ENCODE results near the gene CBARP.

Gene CBARP

GRCh38 chr19:1238369-1239303, 831 bp upstream of the CBARP start:
- DNase-seq = no peak

- no peak for DNase-seq
Observed at GRCh38 chr19:1237027-1237659, 662 bp downstream of the CBARP start.

GRCh38 chr19:1236576-1236975, 1.2 kb downstream of the CBARP start:
- no peak for DNase-seq

GRCh38 chr19:1235625-1236538, 1.9 kb downstream of the CBARP start:
- no peak for DNase-seq

- no peak for DNase-seq
Observed at GRCh38 chr19:1234955-1235380, 2.8 kb downstream of the CBARP start.

GRCh38 chr19:1234051-1234954, 3.5 kb downstream of the CBARP start:
- no peak for DNase-seq

- DNase-seq = no peak
Observed at GRCh38 chr19:1233115-1233667, 4.6 kb downstream of the CBARP start.

- no peak for DNase-seq
Observed at GRCh38 chr19:1232652-1233072, 5.1 kb downstream of the CBARP start.

- no peak for DNase-seq
Observed at GRCh38 chr19:1231729-1232637, 5.8 kb downstream of the CBARP start.

- no peak for DNase-seq
Observed at GRCh38 chr19:1230783-1231489, 6.9 kb downstream of the CBARP start.

- DNase-seq = no peak
Observed at GRCh38 chr19:1229924-1230782, 7.7 kb downstream of the CBARP start.

GRCh38 chr19:1229056-1229923, 8.5 kb downstream of the CBARP start:
- DNase-seq = no peak

- no peak for DNase-seq
Observed at GRCh38 chr19:1228161-1228957, 9.4 kb downstream of the CBARP start.

GRCh38 chr19:1227304-1228054, 10.3 kb downstream of the CBARP start:
- no peak for DNase-seq

GRCh38 chr19:1226522-1227303, 11.1 kb downstream of the CBARP start:
- DNase-seq = no peak

GRCh38 chr19:1226227-1226518, 11.6 kb downstream of the CBARP start:
- no peak for DNase-seq
